AG10803 (cell line): ENCODE results near the gene OR4K17.
"Not testable (repeated sequence)": the region's sequence is repeated elsewhere in the genome, so short reads cannot be mapped to it uniquely, and the experiment has no call there.

Experiments used
- DNase-seq: peaks from one replicate; pipeline ENCODE4 v3.0.0; 2010; ENCODE audit warnings: low read depth
- H3K4me3 ChIP-seq: 2 replicates; pipeline ENCODE4 v1.5.1; 2011; ENCODE audit warnings: mild to moderate bottlenecking, low read length, control low read depth
- CTCF ChIP-seq: conservative IDR thresholded peaks from 2 replicates; pipeline ENCODE4 v1.5.1; 2011; ENCODE audit warnings: mild to moderate bottlenecking, low read length, control low read depth, inconsistent platforms

OR4K17 gene

GRCh38 chr14:20110438-20110837, at the start of gene OR4K17:
Gene OR4K17 (plus strand): TSS chr14:20110739. CDS start chr14:20117500, 6,761 bp downstream.
- no peak for TF ChIP-seq CTCF
- H3K4me3 ChIP-seq, result no peak within 1 kb of the TSS
- DNase-seq, result no peak

- TF ChIP-seq CTCF, result no peak
- DNase-seq, result no peak
- H3K4me3 ChIP-seq, result no peak overlapping the region
Observed at GRCh38 chr14:20092050-20092449, 18.5 kb upstream of the OR4K17 start.

GRCh38 chr14:20093442-20093841, 17.1 kb upstream of the OR4K17 start:
- H3K4me3 ChIP-seq, result no peak overlapping the region
- DNase-seq, result no peak
- no peak for TF ChIP-seq CTCF

- not testable (repeated sequence) for DNase-seq, H3K4me3 ChIP-seq
Observed at GRCh38 chr14:20098926-20099770, 11.4 kb upstream of the OR4K17 start.

- DNase-seq, result no peak
- no peak overlapping the region for H3K4me3 ChIP-seq
- no peak for TF ChIP-seq CTCF
Observed at GRCh38 chr14:20112321-20112720, 1.8 kb downstream of the OR4K17 start.

- DNase-seq, result no peak
Observed at GRCh38 chr14:20116748-20117147, 6.2 kb downstream of the OR4K17 start.

GRCh38 chr14:20118795-20119194, 8.3 kb downstream of the OR4K17 start:
- no peak for DNase-seq
- TF ChIP-seq CTCF, result no peak
- H3K4me3 ChIP-seq, result no peak overlapping the region

More at GRCh38 chr14:20116748-20117147, 6.2 kb downstream of the OR4K17 start:
- no peak for TF ChIP-seq CTCF
- H3K4me3 ChIP-seq, result no peak overlapping the region
